Activated CD4-positive, CD25-positive, alpha-beta regulatory T cell (primary cell): ENCODE measurements around the gene ELK4.

ENCODE experiments used
- DNase-seq, 4 experiments: peaks; one replicate each; lab custom pipeline; 2025; lab: John Stamatoyannopoulos, UW

Gene ELK4

DNA sequence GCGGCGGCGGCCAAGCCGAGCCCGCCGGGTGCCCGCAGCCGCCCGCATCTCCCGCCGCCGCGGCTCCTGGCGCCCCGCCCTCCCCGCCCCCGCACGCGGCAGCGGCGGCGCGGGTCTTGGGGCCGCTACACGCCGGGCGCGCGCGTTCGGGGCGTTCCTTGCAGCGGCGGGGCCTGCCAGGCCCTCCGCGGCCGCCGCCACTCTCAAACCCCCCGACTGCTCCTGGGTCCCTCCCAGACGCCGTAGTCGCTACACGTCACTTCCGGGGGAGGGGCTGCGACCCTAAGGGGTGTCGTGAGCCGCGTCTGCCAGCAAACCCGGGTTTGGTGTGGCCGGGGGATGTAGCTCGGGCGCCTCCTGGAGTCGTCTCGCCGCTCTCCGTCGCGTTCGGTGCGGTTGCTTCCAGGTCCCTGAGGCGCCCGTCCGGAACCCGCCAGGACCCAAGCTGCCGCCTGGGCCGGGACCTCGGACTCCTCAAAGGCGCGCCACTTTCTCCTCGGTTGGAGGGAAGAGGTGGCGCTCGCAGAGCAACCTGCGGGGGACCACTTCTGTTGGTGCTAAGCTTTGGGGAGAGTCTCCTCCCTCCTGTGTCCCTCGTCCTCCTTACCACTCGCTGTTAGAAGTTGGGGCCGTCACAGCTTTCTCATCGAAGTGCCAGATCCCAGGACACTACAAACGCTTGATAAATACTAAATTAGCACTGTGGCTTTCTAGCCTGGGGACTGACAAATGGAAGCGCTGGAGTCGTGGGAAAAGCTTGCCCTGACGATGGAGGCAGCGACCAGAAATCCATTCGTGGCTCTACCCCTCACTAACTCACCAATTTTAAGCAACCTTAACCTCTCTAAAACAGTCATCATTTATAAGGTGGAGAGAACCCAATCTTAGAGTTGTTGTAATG is at the start of gene ELK4:
Gene ELK4 (minus strand): TSS at position 244 of the 901 bp plus-strand sequence. CDS start 8,129 bp downstream, outside the sequence.
- DNase-seq = peak; percentile 97 to 99 (median 98)

GRCh38 chr1:205681364-205681763 is 49.6 kb upstream of the ELK4 start:
- no peak for DNase-seq

- DNase-seq = peak in 1 of 4 experiments; percentile 18
These were observed 48.5 kb upstream of the ELK4 start, which contains the start of gene SLC45A3 for GRCh38 chr1:205680073-205680851. SLC45A3 (minus strand) TSS chr1:205680509; CDS start chr1:205664656, 15,853 bp downstream.

GRCh38 chr1:205678286-205679111 is 46.7 kb upstream of the ELK4 start:
- DNase-seq = no peak

GRCh38 chr1:205677167-205677566 is 45.4 kb upstream of the ELK4 start:
- DNase-seq = no peak

DNA sequence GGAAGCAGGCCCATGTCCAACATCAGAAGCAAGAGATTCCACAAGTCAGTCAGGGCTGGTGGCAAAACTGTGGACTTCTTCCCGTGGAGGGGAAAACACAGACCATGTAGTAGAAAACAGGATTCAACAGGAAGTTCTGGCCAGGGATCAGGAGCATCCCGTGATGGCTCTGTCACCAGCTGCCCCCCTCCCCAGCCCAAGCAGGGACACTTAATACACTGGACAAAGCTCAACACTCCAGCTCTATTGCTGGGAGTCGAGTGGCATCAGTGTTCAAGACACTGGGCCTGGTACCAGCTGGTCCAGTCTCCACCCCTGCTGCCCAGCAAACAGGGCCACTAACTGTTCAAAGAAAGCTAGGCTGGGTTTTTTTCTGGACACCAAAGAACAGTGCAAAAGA is 44.8 kb upstream of the ELK4 start:
- no peak for DNase-seq

- DNase-seq = no peak
These were observed 44.2 kb upstream of the ELK4 start for GRCh38 chr1:205676002-205676401.

DNA sequence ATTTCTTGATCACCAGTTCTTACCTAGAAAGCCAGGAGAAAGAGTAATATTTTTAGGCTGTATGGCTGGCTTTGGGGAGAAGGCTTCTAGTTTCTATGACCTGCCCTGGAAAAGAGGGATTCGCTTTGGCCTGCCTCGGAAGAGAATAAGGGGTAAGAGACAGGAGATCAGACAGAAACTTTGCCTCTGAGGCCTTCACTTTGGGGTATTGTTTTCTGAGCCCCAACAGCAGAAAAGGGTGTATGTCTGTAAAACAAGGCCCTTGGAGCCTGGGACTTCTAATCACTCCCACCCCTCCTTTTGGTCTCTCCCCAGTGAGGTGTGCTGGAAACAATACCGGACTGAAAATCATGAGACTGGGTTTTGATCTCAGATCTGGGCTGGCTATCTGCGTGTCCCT is 43.4 kb upstream of the ELK4 start:
- no peak for DNase-seq

GRCh38 chr1:205672970-205673369 is 41.2 kb upstream of the ELK4 start:
- DNase-seq = no peak

- no peak for DNase-seq
These were observed 40.6 kb upstream of the ELK4 start for GRCh38 chr1:205672395-205672889.

DNA sequence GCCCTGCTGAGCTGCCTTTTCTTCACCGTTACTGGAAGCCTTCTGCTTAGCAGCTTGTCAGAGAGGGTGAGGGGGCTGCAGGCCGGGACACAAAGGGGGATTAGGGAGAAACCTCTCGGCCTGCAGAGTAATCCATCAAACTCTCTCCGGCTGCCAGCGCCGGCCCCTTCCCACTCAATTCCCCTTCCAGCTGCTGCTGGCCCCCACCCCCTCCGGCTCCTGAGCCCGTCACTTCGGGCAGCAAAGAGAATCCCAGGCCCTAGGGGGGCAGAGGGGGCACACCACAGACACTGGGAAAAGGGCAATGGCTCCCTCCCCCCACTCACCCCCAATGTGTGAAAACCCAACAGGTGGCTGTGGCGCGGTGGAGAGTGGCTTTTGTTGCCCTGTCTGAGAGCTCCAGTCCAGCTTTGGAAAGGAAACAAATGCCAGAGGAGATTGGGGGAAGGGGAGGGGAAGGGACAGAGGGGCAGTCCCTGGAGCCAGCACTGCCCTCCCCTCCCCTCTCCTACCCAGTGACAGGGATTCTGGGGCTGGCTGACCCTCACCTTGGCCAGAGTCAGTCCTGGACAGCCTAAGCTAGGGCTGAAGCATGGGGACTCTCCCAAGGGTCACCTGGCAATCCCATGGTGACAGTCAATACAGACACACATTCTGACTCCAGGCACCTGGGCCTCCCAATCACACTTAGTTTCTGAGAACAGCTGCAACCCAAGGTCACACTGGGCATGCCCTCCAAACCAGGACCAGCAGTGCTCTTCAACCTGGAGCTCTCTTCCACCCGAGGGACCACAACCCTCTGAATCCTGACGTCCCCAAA is 39.0 kb upstream of the ELK4 start:
- DNase-seq = no peak

- DNase-seq = no peak
These were observed 38.3 kb upstream of the ELK4 start for GRCh38 chr1:205670150-205670446.

DNA sequence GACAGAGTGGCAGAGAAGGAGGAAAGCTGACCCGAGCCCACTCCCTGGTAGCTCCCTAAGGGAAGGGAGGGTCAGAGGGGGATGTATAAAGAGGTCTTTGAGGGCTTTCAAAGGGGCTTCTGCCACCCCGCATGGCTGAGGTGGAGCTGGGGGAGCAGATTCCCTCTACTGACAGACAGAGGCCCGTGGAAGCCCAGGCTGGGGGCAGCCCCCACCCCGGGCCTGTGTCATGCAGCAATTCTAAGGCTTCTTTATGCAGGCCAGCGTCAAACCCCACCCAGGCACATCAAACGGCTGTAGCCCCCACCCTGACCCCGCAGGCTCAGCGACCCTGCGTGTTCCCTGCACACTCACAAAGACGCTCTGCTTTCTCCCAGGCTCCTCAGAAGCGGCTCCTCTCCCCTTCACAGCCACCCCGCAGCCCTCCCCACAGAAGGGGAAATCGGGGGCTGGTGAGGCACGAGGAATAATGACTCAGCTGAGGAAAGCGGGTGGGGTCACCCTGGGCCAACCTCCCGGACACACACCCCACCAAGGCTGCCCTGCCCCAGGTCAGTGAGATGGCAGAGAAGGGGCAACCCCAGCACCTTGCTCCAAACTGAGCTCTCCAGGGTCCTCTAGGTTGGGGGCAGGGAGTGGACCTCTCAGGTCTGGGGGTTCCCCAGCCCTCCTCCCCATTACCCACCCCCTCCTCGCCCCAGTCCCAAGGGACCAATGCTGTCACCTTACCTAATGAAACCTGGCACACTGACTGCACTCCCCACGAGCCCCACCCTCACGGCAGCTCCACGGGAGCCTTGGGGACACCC is 37.7 kb upstream of the ELK4 start:
- no peak for DNase-seq

GRCh38 chr1:205668951-205669340 is 37.1 kb upstream of the ELK4 start:
- no peak for DNase-seq

DNA sequence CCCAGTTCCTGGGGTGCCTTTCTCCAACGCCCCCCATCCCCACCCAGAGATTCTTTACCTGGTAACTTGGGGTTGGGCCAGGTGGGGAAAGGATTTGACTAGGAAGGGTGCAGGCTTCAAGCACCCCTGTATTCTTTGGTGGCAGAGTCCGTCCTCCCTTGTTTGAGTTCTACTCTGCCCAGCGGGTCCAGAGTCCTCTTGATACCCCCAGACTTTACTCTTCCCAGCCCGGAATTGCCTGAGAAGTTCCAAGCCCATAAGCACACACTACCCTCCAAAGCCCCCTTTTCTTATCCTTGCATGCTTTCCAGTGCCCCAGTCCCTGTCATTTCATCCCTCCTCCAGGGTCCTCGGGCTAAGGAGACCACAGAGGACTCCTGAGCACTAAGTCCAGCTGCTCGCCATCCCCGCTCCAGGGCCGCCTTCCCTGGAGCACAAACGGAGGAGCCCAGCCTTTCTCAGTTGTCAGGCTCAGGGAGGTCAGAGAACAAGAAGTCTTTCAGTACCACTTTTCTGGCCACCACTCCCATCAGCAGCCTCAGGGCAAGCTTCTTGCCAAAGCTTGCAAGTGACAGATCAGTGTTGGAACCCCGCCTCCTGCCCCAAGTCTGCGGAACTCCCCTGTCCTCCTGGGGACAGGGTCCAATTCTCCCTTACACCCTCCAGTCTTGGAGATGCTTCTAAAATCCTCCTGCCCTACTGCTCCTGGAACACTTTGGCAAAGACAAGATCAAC is 36.3 kb upstream of the ELK4 start:
- DNase-seq = no peak

GRCh38 chr1:205666372-205667166 is 34.8 kb upstream of the ELK4 start:
- no peak for DNase-seq

DNA sequence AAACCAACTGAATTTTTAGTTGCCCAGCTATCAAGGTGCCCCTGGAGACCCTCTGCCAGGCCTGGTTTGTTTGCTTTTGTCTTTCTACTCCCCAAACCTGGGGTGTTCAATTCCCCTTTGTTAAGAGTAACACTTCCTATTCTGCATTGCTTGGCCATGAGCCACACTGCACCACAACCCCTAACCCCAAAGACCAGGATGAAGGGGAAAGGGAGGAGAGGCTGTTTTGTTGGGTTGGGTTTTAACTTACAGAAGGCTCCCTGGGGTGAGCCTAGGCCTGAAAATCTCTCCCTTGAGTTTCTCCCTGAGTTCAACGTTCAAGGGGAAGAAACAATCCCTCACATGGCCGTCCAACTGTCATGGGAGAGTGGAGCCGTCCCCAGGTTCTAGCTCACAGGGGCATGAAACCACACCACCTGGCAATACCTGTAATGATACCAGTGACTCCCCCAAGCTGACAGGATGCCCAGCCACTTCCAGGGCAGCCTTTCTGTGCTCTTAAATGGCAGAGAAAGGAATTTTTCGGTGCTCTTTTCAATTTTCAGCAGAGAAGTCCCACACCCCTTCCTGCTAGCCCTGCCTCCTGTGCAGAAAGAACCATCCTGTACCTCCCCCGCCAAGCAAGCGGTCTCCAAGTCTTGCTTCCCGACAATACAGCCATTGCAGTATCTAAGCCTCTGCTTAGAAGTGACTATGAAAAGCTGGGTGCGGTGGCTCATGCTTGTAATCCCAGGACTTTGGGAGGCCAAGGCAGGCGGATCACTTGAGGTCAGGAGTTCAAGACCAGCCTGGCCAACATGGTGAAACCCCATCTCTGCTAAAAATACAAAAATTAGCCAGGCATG is 33.6 kb upstream of the ELK4 start:
- DNase-seq = no peak
